Stimulated activated CD4-positive, alpha-beta T cell treated with anti-CD3 and anti-CD28 coated beads, Interleukin-15, amount 100 ng/mL, for 1 hour (primary cell): ENCODE measurements around the gene KCNV2.
"Not testable (repeated sequence)": the region's sequence is repeated elsewhere in the genome, so short reads cannot be mapped to it uniquely, and the experiment has no call there.

Experiments
- DNase-seq, 2 donors: peaks; one replicate each; pipeline ENCODE4 v3.0.0-alpha.2; 2020; ENCODE audit warnings: low read depth in 1 of 2, low spot score in 1 of 2

Gene KCNV2

DNA sequence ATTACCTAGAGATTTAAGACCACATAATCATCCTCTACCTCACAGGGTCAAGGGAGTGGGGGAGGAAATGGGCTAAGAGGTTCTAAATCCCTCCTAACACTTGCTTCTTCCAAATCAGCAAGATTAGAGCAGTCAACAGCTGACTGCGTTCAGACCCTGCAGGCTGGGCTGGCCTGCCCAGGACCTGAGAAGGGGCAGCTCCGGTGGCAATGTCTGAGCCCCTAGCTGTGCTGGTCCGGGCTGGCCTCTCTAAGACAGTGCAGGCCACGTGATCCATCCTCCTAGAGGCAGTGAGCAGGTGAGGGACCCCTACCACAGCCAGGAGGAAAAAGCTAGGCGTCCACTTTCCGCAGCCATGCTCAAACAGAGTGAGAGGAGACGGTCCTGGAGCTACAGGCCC, at the start of gene KCNV2:
Gene KCNV2 (plus strand): TSS at position 126 of the 400 bp plus-strand sequence. CDS start 230 bp downstream, at position 356.
- DNase-seq, result no peak

DNA sequence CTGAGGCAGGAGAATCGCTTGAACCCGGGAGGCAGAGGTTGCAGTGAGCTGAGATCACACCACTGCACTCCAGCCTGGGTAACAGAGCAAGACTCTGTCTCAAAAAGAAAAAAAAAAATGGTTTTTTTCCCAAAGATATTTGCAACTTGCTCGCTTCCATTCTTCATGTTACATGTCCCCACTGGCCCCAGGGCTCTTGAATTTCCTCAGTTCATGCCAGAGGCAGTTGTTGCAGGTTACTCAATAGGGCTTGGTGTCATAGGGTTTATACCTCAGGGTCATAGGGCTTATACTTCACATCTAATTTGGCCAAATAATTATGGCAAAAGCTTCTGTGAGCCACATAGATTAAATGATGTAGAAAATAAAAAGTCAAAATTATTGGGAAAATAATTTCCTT, 44.1 kb upstream of the KCNV2 start:
- DNase-seq, result no peak

DNA sequence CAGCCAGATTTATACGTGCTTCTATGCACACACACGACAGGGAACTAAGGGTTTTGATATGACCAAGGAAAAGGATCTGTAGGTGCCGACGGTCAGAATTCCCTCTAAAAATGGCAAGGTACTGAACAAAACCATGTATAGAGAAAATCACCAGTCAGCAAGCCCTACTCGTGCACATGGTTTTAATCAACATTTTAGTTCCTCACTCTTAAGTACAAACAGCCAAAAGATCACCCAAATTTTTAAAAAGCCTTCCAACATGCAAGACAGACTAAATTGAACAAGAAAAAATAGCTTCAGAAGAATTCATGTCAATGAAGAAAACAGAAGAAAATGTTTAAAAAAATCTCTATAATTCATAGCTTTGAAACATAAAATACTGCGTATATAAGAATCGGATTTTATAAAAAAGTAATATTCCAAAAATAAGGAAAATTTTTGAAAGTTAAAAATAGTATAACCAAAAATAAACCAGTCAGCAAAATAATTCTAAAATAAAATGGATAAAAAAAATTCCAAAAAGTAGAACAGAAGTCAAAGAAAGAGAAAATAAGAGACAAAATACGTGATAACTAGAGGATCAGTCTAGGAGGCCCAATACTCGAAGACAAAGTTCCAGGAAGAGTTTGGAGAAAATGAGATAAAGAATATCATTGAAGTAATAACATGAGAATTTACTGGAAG, 43.0 kb upstream of the KCNV2 start:
- DNase-seq, result no peak

DNA sequence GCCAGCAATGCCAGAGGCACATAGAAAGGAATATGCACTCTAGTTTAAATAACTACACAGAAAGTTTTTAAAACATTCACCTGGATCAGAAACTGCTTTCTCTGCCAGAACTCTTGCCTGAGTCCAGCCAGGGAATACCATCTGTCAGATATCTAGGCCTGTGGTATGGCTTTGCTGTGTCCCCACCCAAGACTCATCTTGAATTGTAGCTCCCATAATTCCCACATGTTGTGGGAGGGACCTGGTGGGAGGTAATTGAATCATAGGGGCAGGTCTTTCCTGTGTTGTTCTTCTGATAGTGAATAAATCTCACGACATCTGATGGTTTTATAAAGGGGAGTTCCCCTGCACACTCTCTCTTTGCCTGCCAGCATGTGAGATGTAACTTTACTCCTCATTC, 41.5 kb upstream of the KCNV2 start:
- no peak for DNase-seq

DNA sequence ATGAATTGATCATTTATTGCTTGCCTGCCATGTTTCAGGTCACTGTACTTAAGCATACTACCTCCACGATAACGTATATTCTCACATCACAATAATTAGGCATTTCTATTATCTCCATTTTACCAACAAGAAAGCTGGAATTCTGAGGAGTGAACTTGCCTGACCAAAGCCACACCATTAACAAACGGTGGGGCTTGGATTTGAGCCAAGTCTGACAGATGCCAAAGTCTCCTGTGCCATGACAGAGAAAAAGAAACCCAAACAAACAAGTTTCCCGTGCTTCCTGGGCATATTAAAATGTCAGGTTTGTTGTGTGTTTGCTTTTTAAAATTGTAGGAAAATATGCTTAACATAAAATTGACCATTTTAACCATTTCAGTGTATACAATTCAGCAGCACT, 40.8 kb upstream of the KCNV2 start:
- DNase-seq, result no peak

DNA sequence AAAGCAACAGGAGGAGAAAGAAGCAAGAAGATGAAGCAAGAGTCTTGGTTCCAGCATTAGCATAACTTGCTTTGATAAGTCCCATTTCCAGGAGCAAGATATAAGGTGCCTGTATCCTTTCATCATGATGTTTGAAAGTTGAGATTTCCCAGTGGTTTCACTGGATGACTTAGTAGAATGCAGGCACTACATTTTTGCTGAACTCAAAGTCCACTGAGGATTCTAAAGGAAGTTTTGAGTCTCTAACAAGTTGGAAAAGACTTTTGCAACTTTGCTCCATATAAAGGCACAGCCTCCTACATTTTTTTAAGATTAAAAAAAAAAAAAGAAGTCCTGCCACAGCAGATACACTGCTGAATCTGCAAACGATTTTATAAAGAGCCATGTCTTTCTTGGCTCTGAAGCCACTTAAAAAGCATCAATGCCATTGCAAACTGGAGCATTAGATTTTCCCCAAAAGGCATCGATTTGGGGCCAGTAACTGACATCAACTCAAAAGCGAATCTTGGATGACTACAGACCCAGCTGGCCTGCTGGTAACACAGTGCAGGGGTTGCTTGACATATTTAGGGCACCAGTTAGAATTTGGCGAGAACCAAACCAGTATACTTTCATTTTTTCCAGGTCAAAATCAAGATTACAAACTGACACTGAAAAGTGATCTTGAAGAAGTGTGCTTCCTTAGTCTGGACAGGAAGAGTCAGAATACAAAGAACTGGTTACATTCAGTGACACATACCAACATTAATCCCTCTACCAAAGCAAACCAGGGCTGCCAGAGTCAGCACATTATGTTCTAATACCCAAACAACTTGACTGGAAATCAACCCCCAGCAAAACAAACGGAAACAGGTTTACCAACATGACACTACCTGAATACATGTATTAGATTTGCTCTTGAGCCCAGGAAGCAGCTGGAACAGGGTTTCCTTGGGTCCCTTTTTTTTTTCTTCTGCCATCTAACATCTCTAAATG, 39.1 kb upstream of the KCNV2 start:
- no peak for DNase-seq

DNA sequence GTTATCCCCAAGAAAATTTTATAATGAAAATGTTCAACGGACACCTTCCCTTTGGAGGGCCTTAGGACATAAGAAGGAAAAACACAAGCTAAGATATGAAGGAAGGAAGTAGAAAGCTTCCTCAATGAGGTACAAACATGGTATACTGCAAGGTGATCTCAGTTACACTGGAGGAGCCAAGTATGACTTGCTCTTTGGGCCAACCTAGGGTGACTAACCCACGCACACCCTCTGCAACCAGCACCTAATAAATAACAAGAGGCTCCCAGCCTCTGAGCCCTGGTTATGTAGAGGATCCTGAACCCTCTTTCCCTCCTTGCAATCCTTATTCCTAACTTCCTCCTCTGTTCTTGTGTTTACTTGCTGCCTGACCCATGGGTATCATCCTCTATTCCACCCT, 38.3 kb upstream of the KCNV2 start:
- no peak for DNase-seq

DNA sequence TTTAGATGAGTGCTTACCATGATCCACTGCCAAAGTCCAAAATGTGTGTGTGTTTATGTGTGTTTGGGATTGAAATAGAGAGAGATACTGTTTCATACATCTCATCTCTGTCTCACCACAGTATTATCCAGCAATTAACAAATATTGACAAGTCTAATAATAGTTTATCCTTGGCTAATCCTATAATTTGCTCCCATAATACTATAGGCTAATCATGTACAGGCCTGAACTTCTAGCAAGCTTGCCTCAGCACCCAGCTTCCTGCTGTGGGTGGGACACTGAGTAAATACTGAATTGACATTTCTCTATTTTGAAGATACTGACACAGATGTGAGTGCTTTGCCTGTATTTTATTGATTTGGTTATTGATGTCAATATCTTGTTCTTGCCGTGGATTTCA, 35.3 kb upstream of the KCNV2 start:
- DNase-seq, result no peak

DNA sequence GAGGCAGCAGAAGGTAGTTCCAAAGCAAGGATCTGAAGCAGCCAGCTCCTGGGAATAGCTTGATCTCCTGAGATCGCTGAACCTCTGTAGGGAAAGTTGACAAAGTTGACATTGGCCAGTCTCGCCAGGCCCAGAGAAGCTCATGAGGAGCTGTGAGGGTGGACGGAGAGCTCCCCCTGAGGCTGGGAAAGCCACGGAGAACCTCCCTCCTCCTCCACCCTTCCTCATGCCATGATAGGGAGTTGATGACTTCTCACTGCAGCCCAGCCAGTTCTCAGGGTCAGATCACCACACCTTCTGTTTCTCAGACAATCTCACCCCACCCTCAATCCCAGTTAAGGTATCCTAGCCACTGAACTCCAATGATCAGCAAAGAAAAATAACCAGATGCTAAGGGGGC, 30.4 kb upstream of the KCNV2 start:
- DNase-seq, result no peak

DNA sequence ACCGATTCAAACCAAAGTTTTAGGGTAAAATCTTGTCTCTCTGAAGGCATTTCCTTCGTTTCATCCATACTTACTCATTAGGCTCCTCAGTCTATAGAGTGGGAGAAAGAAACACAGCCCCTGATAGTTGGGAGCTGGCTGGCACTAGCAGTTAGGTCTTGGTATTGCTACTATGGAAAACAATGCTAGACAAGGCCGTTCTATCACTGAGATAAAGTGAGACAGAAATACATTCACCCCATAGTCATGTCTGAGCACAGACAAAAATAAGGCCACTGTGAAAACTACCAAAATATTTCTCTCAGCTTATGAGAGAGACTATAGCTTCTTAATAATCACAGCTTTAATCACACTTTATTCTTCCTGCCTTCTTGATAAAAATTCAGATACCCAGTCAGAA, 28.7 kb upstream of the KCNV2 start:
- DNase-seq, result no peak

DNA sequence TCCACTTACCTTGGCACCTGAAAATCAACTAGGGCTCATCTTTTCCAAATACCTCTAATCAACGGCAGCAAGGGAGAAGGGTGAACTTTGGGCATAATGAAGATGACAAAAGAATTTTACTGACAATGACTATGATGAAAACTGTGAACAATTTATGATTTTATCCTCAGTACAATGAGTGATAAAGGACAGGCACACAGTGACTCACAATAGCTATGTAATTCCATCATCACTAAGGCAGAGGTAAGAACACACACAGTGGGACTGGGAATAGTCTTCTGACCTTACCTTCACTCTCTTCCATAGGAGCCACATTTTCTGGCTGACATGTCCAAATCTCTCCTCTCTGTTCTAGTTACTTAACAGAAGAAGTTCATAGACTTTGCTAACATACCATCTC, 26.1 kb upstream of the KCNV2 start:
- no peak for DNase-seq

DNA sequence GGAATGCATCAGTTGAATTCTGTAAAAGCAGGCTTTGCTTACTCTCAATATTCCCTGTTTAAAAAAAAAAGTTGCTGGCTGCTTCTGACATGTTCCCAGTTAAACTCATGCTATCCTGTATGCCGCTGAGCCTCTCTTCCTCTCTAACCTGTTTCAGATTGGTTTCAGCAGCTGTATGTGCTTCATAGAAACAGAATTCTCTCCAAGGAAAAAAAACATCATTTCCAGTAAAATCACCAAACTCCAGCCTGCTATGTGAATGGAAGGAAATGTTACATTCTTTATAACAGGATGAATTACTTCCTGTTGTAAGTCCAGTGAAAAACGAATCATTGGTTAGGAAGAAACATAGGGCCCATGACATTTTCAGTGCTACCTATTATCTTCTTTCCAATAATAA, 25.7 kb upstream of the KCNV2 start:
- DNase-seq, result no peak

DNA sequence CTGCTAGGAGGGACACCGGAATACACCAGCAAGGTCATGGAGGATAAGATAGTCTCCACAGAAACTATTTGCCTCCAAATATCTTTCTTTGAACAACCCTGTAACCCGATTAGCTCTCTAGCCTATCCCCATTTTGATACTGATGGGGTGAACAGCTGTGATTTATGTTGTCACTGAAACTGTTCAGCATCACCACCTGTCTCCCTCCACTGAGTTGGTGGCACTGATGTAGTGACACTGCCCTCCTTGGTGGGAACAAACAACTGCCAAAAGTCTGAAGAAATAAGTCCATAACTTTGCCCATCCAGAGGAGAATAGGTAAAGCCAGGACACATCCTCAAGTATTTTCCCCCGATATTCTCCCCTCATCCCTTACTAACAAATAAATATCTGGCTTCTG, 24.3 kb upstream of the KCNV2 start:
- DNase-seq, result no peak

DNA sequence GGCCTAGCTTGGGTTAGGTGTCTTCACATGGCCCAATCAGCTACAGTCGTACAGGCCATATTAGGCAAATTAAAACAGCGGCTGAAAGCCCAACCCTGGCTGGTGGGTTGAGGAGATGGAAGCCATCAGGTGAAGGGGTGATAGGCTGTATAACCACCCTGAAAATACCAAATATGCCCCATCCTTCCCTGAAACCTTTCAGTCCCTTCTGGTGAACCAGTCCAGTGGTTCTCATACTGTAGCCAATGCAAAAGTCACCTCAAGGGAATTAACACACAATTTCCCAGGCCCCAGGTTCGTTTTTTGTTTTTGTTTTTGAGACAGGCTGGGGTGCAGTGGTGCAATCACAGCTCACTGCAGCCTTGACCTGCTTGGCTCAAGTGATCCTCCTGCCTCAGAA, 19.8 kb upstream of the KCNV2 start:
- DNase-seq, result no peak

DNA sequence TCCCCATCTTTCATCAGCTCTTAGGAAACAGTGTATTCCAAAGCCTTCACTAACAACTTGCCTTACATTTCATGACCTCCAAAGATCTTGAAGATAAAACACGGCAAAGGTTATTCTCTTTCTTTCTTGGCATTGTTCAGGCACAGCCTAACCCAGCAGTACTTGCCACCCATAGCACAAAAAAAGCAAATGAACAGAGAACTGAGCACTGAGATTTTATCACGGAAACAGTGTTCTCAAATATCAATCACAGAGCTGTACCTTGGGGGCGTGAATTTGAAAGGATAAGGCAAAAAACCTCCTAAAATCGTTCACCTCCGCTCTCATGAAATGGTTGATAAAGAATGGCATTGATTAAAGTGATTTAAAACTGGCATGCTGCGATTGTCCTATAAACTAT, 16.9 kb upstream of the KCNV2 start:
- no peak for DNase-seq

DNA sequence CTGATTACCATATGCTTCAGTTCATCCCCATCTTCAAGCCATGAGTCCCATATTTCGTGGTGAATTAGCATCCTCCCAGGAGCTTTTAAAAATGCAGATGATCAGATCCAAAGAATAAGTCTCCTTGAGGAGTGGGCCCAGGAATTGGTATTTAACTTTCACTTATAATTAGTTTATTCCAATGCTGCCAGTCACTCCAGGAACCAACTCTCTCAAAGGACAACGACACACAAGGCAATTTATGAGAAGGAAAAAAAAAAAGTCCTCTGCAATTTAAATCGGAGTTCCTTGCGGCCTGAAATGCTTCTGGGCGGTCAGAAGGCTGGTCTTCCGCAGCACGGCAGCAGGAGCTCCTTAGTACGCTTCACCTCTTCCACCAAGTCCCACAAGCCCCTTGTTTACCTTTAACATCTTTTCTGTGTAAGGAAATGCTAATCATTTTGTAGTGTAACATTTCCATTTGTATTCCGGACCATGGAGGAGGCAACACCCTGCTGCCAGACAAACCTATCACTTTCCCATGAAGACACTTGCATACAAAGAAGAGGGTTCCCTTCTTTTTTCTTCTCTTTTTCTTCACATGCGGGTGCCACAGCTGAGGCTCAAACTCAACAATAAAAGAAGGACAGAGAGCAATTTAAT, 16.3 kb upstream of the KCNV2 start:
- DNase-seq, result no peak

DNA sequence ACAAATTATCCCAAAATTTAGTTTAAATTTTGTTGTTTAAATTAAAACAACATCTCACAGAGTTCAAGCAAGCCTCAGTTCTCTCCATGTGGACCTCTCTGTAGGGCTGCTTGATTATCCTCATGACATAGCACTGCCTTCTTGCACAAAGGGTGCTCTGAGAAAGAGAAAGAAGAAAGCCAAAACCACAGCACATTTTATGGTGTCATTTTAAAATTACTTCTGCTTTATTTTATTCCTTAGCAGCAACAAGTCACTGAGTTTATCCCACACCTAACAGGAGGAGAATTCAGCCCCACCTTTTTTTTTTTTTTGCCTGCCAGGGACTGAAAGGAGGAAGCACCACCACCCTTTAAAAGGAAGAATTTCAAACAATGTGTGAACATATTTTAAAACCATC, 12.8 kb upstream of the KCNV2 start:
- DNase-seq, result no peak

DNA sequence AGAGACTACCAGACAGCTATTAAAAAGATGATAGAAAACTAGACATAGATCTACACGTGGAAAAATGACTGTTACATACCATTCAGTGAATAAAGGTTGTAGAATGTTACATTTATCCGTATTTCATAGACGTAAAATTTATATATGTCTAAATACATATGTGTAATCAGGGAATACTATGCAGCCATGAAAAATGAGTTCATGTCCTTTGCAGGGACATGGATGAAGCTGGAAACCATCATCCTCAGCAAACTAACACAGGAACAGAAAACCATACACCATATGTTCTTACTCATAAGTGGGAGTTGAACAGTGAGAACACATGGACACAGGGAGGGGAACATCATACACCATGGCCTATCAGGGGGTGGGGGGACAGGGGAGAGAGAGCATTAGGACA, 10.1 kb upstream of the KCNV2 start:
- not testable (repeated sequence) for DNase-seq

DNA sequence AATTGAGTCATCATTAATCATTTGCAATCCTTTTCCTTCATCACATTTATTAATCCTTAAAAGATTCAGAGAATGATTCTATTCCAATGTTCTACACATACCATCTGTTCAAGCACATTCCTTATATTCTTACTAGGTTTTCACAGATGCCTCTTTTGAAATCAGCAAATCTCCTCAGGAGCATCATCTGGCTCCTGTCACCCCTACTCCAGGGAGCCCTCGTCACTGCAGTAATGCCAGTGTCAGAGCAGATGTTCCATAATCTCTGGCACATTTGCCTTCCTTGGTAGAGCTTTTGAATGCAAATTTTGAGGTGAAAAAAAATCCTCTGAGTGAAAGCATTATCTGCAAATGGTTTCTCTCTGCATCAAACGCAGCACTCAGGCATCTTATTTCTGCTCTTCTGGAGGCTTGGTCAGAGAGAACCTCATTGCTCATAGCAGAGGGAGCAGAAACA, 7.6 kb upstream of the KCNV2 start:
- no peak for DNase-seq

DNA sequence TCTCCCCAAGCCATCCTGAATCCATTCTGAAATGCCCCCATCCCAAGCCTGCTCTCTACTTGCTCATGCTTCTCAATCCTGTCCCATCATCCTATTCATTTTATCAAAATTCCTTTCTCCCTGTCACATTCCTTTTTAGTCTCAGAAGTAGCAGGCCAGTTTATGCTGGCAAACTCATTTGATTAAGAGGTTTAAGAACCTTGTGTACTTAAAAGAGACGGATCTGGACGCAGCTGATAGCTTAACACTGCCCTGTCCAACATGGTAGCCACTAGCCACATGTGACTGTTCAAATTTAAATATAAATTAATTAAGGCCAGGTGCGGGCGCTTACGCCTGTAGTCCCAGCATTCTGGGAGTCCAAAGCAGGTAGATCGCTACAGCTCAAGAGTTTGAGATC, 5.6 kb upstream of the KCNV2 start:
- no peak for DNase-seq

DNA sequence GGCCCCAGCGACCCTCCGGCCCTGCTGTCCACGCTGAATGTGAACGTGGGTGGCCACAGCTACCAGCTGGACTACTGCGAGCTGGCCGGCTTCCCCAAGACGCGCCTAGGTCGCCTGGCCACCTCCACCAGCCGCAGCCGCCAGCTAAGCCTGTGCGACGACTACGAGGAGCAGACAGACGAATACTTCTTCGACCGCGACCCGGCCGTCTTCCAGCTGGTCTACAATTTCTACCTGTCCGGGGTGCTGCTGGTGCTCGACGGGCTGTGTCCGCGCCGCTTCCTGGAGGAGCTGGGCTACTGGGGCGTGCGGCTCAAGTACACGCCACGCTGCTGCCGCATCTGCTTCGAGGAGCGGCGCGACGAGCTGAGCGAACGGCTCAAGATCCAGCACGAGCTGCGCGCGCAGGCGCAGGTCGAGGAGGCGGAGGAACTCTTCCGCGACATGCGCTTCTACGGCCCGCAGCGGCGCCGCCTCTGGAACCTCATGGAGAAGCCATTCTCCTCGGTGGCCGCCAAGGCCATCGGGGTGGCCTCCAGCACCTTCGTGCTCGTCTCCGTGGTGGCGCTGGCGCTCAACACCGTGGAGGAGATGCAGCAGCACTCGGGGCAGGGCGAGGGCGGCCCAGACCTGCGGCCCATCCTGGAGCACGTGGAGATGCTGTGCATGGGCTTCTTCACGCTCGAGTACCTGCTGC, 839 bp downstream of the KCNV2 start:
- DNase-seq, result no peak
